Naive B cell (primary cell): ENCODE data around the gene TRABD. TPM values are rescaled to one million over a fixed set of nuclear protein-coding genes. Genes with fewer than 3 reads are reported as not detected.

Experiments
- ATAC-seq, 2 donors: fragments of 150-1000 bp; cut with Tn5 transposase; 2 replicates each; pipeline ENCODE4 v1.10.0; 2021; ENCODE audit warnings: low read depth in 2 of 2, mild to moderate bottlenecking in 2 of 2, moderate library complexity in 2 of 2
- DNase-seq: peaks from one replicate; pipeline ENCODE4 v3.0.0; 2022
- H3K27ac Mint-ChIP-seq, 6 donors: one replicate each; pipeline ENCODE4 v1.8.0; 2020 to 2022; ENCODE audit warnings: mild to moderate bottlenecking in 6 of 6, mixed read lengths in 6 of 6, moderate library complexity in 5 of 6, inconsistent platforms in 2 of 6
- H3K27me3 Mint-ChIP-seq, 3 donors: one replicate each; pipeline ENCODE4 v1.8.0; 2021 to 2022; ENCODE audit warnings: mixed read lengths in 3 of 3, mild to moderate bottlenecking in 1 of 3
- H3K36me3 Mint-ChIP-seq, 2 donors: one replicate each; pipeline ENCODE4 v1.8.0; 2020 to 2022; ENCODE audit warnings: mixed read lengths in 2 of 2, inconsistent platforms in 1 of 2, mild to moderate bottlenecking in 1 of 2
- H3K4me1 Mint-ChIP-seq, 3 donors: one replicate each; pipeline ENCODE4 v1.8.0; 2020 to 2022; ENCODE audit warnings: mixed read lengths in 3 of 3, inconsistent platforms in 1 of 3, mild to moderate bottlenecking in 1 of 3, moderate library complexity in 1 of 3
- H3K4me3 Mint-ChIP-seq, 8 donors: one replicate each; pipeline ENCODE4 v1.8.0; 2020 to 2022; ENCODE audit warnings: mild to moderate bottlenecking in 8 of 8, mixed read lengths in 8 of 8, moderate library complexity in 8 of 8, inconsistent platforms in 2 of 8
- H3K9me3 Mint-ChIP-seq, 7 donors: one replicate each; pipeline ENCODE4 v1.8.0; 2020 to 2022; ENCODE audit warnings: mixed read lengths in 7 of 7, mild to moderate bottlenecking in 5 of 7, inconsistent platforms in 2 of 7, moderate library complexity in 1 of 7
- polyA plus RNA-seq, 6 donors: library from polyadenylated mRNA; unstranded; fragments of 300-500 nt; fragmentation: Illumina TruSeq; gene quantifications; one replicate each; pipeline ENCODE4 v1.2.3, GENCODE V29; 2021; ENCODE audit warnings: low read depth in 6 of 6

The TRABD gene
- polyA plus RNA-seq, 6 donors from 2014 or later, result 9.4 to 22.6 (median 15.1) TPM

- DNase-seq (no peak), ATAC-seq (no peak)
- Mint-ChIP-seq H3K27ac (peak overlapping the region in 3 of 6 donors; percentile 54 to 71 (median 68)), H3K36me3 (peaks cover 0 to 3% of the 10 kb centered on the region in 2 donors), H3K27me3 (no peaks in the 10 kb centered on the region), H3K9me3 (no peaks in the 10 kb centered on the region), H3K4me3 (no peak overlapping the region), H3K4me1 (peaks cover 3 to 11% (median 5%) of the 10 kb centered on the region in 3 donors)
Measured at GRCh38 chr22:50219800-50220602, 34.3 kb downstream of the TRABD start.

GRCh38 chr22:50220603-50221409 lies 35.1 kb downstream of the TRABD start:
- peak overlapping the region in 1 of 6 donors; percentile 31 for H3K27ac Mint-ChIP-seq
- no peaks in the 10 kb centered on the region for H3K27me3 Mint-ChIP-seq
- no peaks in the 10 kb centered on the region for H3K9me3 Mint-ChIP-seq
- ATAC-seq, result no peak
- DNase-seq, result no peak
- H3K36me3 Mint-ChIP-seq, result no peaks in the 10 kb centered on the region
- H3K4me1 Mint-ChIP-seq, result peaks cover 0 to 8% (median 3%) of the 10 kb centered on the region in 3 donors
- H3K4me3 Mint-ChIP-seq, result no peak overlapping the region

GRCh38 chr22:50221410-50222300 lies 35.9 kb downstream of the TRABD start:
- Mint-ChIP-seq H3K4me3 (no peak overlapping the region), H3K4me1 (peaks cover 0 to 8% (median 3%) of the 10 kb centered on the region in 3 donors), H3K36me3 (no peaks in the 10 kb centered on the region), H3K27ac (peak overlapping the region in 1 of 6 donors; percentile 31), H3K9me3 (no peaks in the 10 kb centered on the region), H3K27me3 (no peaks in the 10 kb centered on the region)
- ATAC-seq (peak in 1 of 2 donors; percentile 23), DNase-seq (no peak)

- Mint-ChIP-seq H3K4me3 (no peak overlapping the region), H3K27ac (no peak overlapping the region), H3K27me3 (no peaks in the 10 kb centered on the region), H3K4me1 (peaks cover under 1 to 10% (median 4%) of the 10 kb centered on the region in 3 donors), H3K9me3 (no peaks in the 10 kb centered on the region), H3K36me3 (no peaks in the 10 kb centered on the region)
- no peak for ATAC-seq
- DNase-seq, result no peak
Measured at GRCh38 chr22:50222508-50222907, 36.8 kb downstream of the TRABD start.

GRCh38 chr22:50224071-50224470 lies 38.4 kb downstream of the TRABD start:
- no peak for ATAC-seq
- H3K4me3 Mint-ChIP-seq, result no peak overlapping the region
- H3K9me3 Mint-ChIP-seq, result no peaks in the 10 kb centered on the region
- H3K36me3 Mint-ChIP-seq, result no peaks in the 10 kb centered on the region
- peaks cover 5 to 11% (median 11%) of the 10 kb centered on the region in 3 donors for H3K4me1 Mint-ChIP-seq
- DNase-seq, result no peak
- H3K27me3 Mint-ChIP-seq, result no peaks in the 10 kb centered on the region
- H3K27ac Mint-ChIP-seq, result peak overlapping the region in 2 of 6 donors; percentile 41 to 66

GRCh38 chr22:50225200-50225969 lies 39.7 kb downstream of the TRABD start:
- Mint-ChIP-seq H3K27ac (peak overlapping the region in 1 of 6 donors; percentile 20), H3K9me3 (no peaks in the 10 kb centered on the region), H3K4me3 (no peak overlapping the region), H3K4me1 (peaks cover 5 to 12% (median 11%) of the 10 kb centered on the region in 3 donors), H3K36me3 (peaks cover 0 to 5% of the 10 kb centered on the region in 2 donors), H3K27me3 (no peaks in the 10 kb centered on the region)
- DNase-seq (no peak), ATAC-seq (no peak)

GRCh38 chr22:50226063-50226874 lies 40.6 kb downstream of the TRABD start:
- Mint-ChIP-seq H3K27ac (no peak overlapping the region), H3K36me3 (peaks cover 0 to 5% of the 10 kb centered on the region in 2 donors), H3K4me1 (peaks cover 5 to 12% (median 11%) of the 10 kb centered on the region in 3 donors), H3K9me3 (no peaks in the 10 kb centered on the region), H3K4me3 (no peak overlapping the region), H3K27me3 (no peaks in the 10 kb centered on the region)
- DNase-seq (no peak), ATAC-seq (no peak)

- ATAC-seq (no peak), DNase-seq (no peak)
- Mint-ChIP-seq H3K27me3 (no peaks in the 10 kb centered on the region), H3K36me3 (peaks cover 0 to 5% of the 10 kb centered on the region in 2 donors), H3K4me3 (no peak overlapping the region), H3K27ac (no peak overlapping the region), H3K4me1 (peaks cover 5 to 12% (median 11%) of the 10 kb centered on the region in 3 donors), H3K9me3 (no peaks in the 10 kb centered on the region)
Measured at GRCh38 chr22:50226875-50227165, 41.1 kb downstream of the TRABD start.

GRCh38 chr22:50227579-50228215 lies 42.0 kb downstream of the TRABD start:
- no peak for ATAC-seq
- H3K9me3 Mint-ChIP-seq, result no peaks in the 10 kb centered on the region
- no peaks in the 10 kb centered on the region for H3K27me3 Mint-ChIP-seq
- H3K4me1 Mint-ChIP-seq, result peaks cover 5 to 12% (median 11%) of the 10 kb centered on the region in 3 donors
- peak overlapping the region in 2 of 6 donors; percentile 37 to 58 for H3K27ac Mint-ChIP-seq
- no peak for DNase-seq
- H3K4me3 Mint-ChIP-seq, result no peak overlapping the region
- peaks cover 0 to 5% of the 10 kb centered on the region in 2 donors for H3K36me3 Mint-ChIP-seq

GRCh38 chr22:50228366-50228765 lies 42.7 kb downstream of the TRABD start:
- peaks cover 0 to 5% of the 10 kb centered on the region in 2 donors for H3K36me3 Mint-ChIP-seq
- H3K27ac Mint-ChIP-seq, result no peak overlapping the region
- H3K4me3 Mint-ChIP-seq, result no peak overlapping the region
- no peaks in the 10 kb centered on the region for H3K27me3 Mint-ChIP-seq
- no peak for ATAC-seq
- peaks cover 5 to 12% (median 11%) of the 10 kb centered on the region in 3 donors for H3K4me1 Mint-ChIP-seq
- H3K9me3 Mint-ChIP-seq, result no peaks in the 10 kb centered on the region
- no peak for DNase-seq

- Mint-ChIP-seq H3K27ac (no peak overlapping the region), H3K4me3 (no peak overlapping the region), H3K27me3 (no peaks in the 10 kb centered on the region), H3K4me1 (peaks cover 13 to 19% (median 19%) of the 10 kb centered on the region in 3 donors), H3K36me3 (peaks cover 0 to 5% of the 10 kb centered on the region in 2 donors), H3K9me3 (no peaks in the 10 kb centered on the region)
- no peak for DNase-seq
- ATAC-seq, result no peak
Measured at GRCh38 chr22:50229370-50229769, 43.7 kb downstream of the TRABD start.
